ENCODE data around the gene ZC2HC1C. TPM values are rescaled to one million over a fixed set of nuclear protein-coding genes. Genes with fewer than 3 reads are reported as not detected.

ZC2HC1C gene
- polyA plus RNA-seq (2013, experiment 1 of 2): 0.81 TPM
- 1.6 TPM for polyA plus RNA-seq (2013, experiment 2 of 2)

GRCh38 chr14:75069121-75069810 is at the start of gene ZC2HC1C:
ZC2HC1C (plus strand) TSS chr14:75069641; CDS start chr14:75070574, 933 bp downstream.
- H3K4me3 ChIP-seq (ENCODE audit: extremely low read depth, insufficient read depth, low read length, poor library complexity, severe bottlenecking): peak within 1 kb of the TSS; percentile 55
- no peaks in the 10 kb centered on the region for H3K9me3 ChIP-seq (ENCODE audit: control insufficient read depth, low read length)
- H3K27ac ChIP-seq (ENCODE audit: low read depth, low read length, severe bottlenecking): peak within 1 kb of the TSS; percentile 71
- H3K36me3 ChIP-seq (ENCODE audit: control insufficient read depth, insufficient read depth, low read length): no peaks in the 10 kb centered on the region
- 2% methylated on average over 35 to 55 of the region's 58 CpGs for WGBS, 2 experiments (ENCODE audit: insufficient coverage in 2 of 2)
- H3K4me1 ChIP-seq (ENCODE audit: control insufficient read depth, insufficient read depth, low read length, poor library complexity, severe bottlenecking): no peaks in the 10 kb centered on the region

GRCh38 chr14:75022655-75023054 is 46.8 kb upstream of the ZC2HC1C start:
- H3K27ac ChIP-seq (ENCODE audit: low read depth, low read length, severe bottlenecking): no peak overlapping the region
- H3K36me3 ChIP-seq (ENCODE audit: control insufficient read depth, insufficient read depth, low read length): peaks cover 33% of the 10 kb centered on the region
- no peak overlapping the region for H3K4me3 ChIP-seq (ENCODE audit: extremely low read depth, insufficient read depth, low read length, poor library complexity, severe bottlenecking)
- peaks cover 18% of the 10 kb centered on the region for H3K4me1 ChIP-seq (ENCODE audit: control insufficient read depth, insufficient read depth, low read length, poor library complexity, severe bottlenecking)
- 69 to 73% methylated on average over 5 to 7 of the region's 8 CpGs for WGBS, 2 experiments (ENCODE audit: insufficient coverage in 2 of 2)
- H3K9me3 ChIP-seq (ENCODE audit: control insufficient read depth, low read length): no peaks in the 10 kb centered on the region

- no CpG with 5 or more reads among the region's 1 CpG for WGBS, 2 experiments (ENCODE audit: insufficient coverage in 2 of 2)
- Histone ChIP-seq H3K27ac (ENCODE audit: low read depth, low read length, severe bottlenecking) (peak overlapping the region; percentile 24), H3K4me3 (ENCODE audit: extremely low read depth, insufficient read depth, low read length, poor library complexity, severe bottlenecking) (no peak overlapping the region), H3K4me1 (ENCODE audit: control insufficient read depth, insufficient read depth, low read length, poor library complexity, severe bottlenecking) (peaks cover 18% of the 10 kb centered on the region), H3K36me3 (ENCODE audit: control insufficient read depth, insufficient read depth, low read length) (peaks cover 30% of the 10 kb centered on the region), H3K9me3 (ENCODE audit: control insufficient read depth, low read length) (no peaks in the 10 kb centered on the region)
Observed at GRCh38 chr14:75023108-75023507, 46.3 kb upstream of the ZC2HC1C start.

GRCh38 chr14:75025082-75025481 is 44.4 kb upstream of the ZC2HC1C start:
- Histone ChIP-seq H3K27ac (ENCODE audit: low read depth, low read length, severe bottlenecking) (peak overlapping the region; percentile 6), H3K4me1 (ENCODE audit: control insufficient read depth, insufficient read depth, low read length, poor library complexity, severe bottlenecking) (peaks cover 18% of the 10 kb centered on the region), H3K9me3 (ENCODE audit: control insufficient read depth, low read length) (no peaks in the 10 kb centered on the region), H3K4me3 (ENCODE audit: extremely low read depth, insufficient read depth, low read length, poor library complexity, severe bottlenecking) (no peak overlapping the region), H3K36me3 (ENCODE audit: control insufficient read depth, insufficient read depth, low read length) (peaks cover 39% of the 10 kb centered on the region)
- WGBS, 2 experiments (ENCODE audit: insufficient coverage in 2 of 2): 70 to 74% methylated on average over 4 of the region's 4 CpGs

- 92 to 93% methylated on average over 2 of the region's 2 CpGs for WGBS, 2 experiments (ENCODE audit: insufficient coverage in 2 of 2)
- peaks cover 18% of the 10 kb centered on the region for H3K4me1 ChIP-seq (ENCODE audit: control insufficient read depth, insufficient read depth, low read length, poor library complexity, severe bottlenecking)
- no peak overlapping the region for H3K27ac ChIP-seq (ENCODE audit: low read depth, low read length, severe bottlenecking)
- peaks cover 40% of the 10 kb centered on the region for H3K36me3 ChIP-seq (ENCODE audit: control insufficient read depth, insufficient read depth, low read length)
- H3K4me3 ChIP-seq (ENCODE audit: extremely low read depth, insufficient read depth, low read length, poor library complexity, severe bottlenecking): no peak overlapping the region
- no peaks in the 10 kb centered on the region for H3K9me3 ChIP-seq (ENCODE audit: control insufficient read depth, low read length)
Observed at GRCh38 chr14:75025876-75026275, 43.6 kb upstream of the ZC2HC1C start.

GRCh38 chr14:75030147-75030546 is 39.3 kb upstream of the ZC2HC1C start:
- Histone ChIP-seq H3K4me3 (ENCODE audit: extremely low read depth, insufficient read depth, low read length, poor library complexity, severe bottlenecking) (no peak overlapping the region), H3K9me3 (ENCODE audit: control insufficient read depth, low read length) (no peaks in the 10 kb centered on the region), H3K27ac (ENCODE audit: low read depth, low read length, severe bottlenecking) (no peak overlapping the region), H3K4me1 (ENCODE audit: control insufficient read depth, insufficient read depth, low read length, poor library complexity, severe bottlenecking) (peaks cover 6% of the 10 kb centered on the region), H3K36me3 (ENCODE audit: control insufficient read depth, insufficient read depth, low read length) (peaks cover 43% of the 10 kb centered on the region)
- 0% methylated on average over 1 of the region's 1 CpG; no CpG with 5 or more reads in 1 of the 2 experiments for WGBS, 2 experiments (ENCODE audit: insufficient coverage in 2 of 2)

- Histone ChIP-seq H3K4me1 (ENCODE audit: control insufficient read depth, insufficient read depth, low read length, poor library complexity, severe bottlenecking) (no peaks in the 10 kb centered on the region), H3K4me3 (ENCODE audit: extremely low read depth, insufficient read depth, low read length, poor library complexity, severe bottlenecking) (no peak overlapping the region), H3K36me3 (ENCODE audit: control insufficient read depth, insufficient read depth, low read length) (peaks cover 46% of the 10 kb centered on the region), H3K9me3 (ENCODE audit: control insufficient read depth, low read length) (no peaks in the 10 kb centered on the region), H3K27ac (ENCODE audit: low read depth, low read length, severe bottlenecking) (no peak overlapping the region)
- 86 to 100% methylated on average over 1 to 2 of the region's 2 CpGs for WGBS, 2 experiments (ENCODE audit: insufficient coverage in 2 of 2)
Observed at GRCh38 chr14:75032939-75033338, 36.5 kb upstream of the ZC2HC1C start.

GRCh38 chr14:75040507-75040906 is 28.9 kb upstream of the ZC2HC1C start:
- Histone ChIP-seq H3K9me3 (ENCODE audit: control insufficient read depth, low read length) (no peaks in the 10 kb centered on the region), H3K27ac (ENCODE audit: low read depth, low read length, severe bottlenecking) (no peak overlapping the region), H3K36me3 (ENCODE audit: control insufficient read depth, insufficient read depth, low read length) (peaks cover 21% of the 10 kb centered on the region), H3K4me3 (ENCODE audit: extremely low read depth, insufficient read depth, low read length, poor library complexity, severe bottlenecking) (no peak overlapping the region), H3K4me1 (ENCODE audit: control insufficient read depth, insufficient read depth, low read length, poor library complexity, severe bottlenecking) (no peaks in the 10 kb centered on the region)
- WGBS, 2 experiments (ENCODE audit: insufficient coverage in 2 of 2): no CpG with 5 or more reads among the region's 1 CpG

- Histone ChIP-seq H3K4me3 (ENCODE audit: extremely low read depth, insufficient read depth, low read length, poor library complexity, severe bottlenecking) (no peak overlapping the region), H3K36me3 (ENCODE audit: control insufficient read depth, insufficient read depth, low read length) (peaks cover 21% of the 10 kb centered on the region), H3K4me1 (ENCODE audit: control insufficient read depth, insufficient read depth, low read length, poor library complexity, severe bottlenecking) (no peaks in the 10 kb centered on the region), H3K27ac (ENCODE audit: low read depth, low read length, severe bottlenecking) (no peak overlapping the region), H3K9me3 (ENCODE audit: control insufficient read depth, low read length) (no peaks in the 10 kb centered on the region)
- WGBS, 2 experiments (ENCODE audit: insufficient coverage in 2 of 2): 100% methylated on average over 1 to 2 of the region's 2 CpGs
Observed at GRCh38 chr14:75040959-75041358, 28.5 kb upstream of the ZC2HC1C start.

GRCh38 chr14:75041613-75042012 is 27.8 kb upstream of the ZC2HC1C start:
- H3K27ac ChIP-seq (ENCODE audit: low read depth, low read length, severe bottlenecking): no peak overlapping the region
- no peak overlapping the region for H3K4me3 ChIP-seq (ENCODE audit: extremely low read depth, insufficient read depth, low read length, poor library complexity, severe bottlenecking)
- H3K4me1 ChIP-seq (ENCODE audit: control insufficient read depth, insufficient read depth, low read length, poor library complexity, severe bottlenecking): no peaks in the 10 kb centered on the region
- WGBS, 2 experiments (ENCODE audit: insufficient coverage in 2 of 2): 94% methylated on average over 3 of the region's 4 CpGs; no CpG with 5 or more reads in 1 of the 2 experiments
- H3K9me3 ChIP-seq (ENCODE audit: control insufficient read depth, low read length): no peaks in the 10 kb centered on the region
- peaks cover 21% of the 10 kb centered on the region for H3K36me3 ChIP-seq (ENCODE audit: control insufficient read depth, insufficient read depth, low read length)

GRCh38 chr14:75042035-75042434 is 27.4 kb upstream of the ZC2HC1C start:
- no peak overlapping the region for H3K27ac ChIP-seq (ENCODE audit: low read depth, low read length, severe bottlenecking)

More at GRCh38 chr14:75042035-75042434, 27.4 kb upstream of the ZC2HC1C start:
- Histone ChIP-seq H3K4me1 (ENCODE audit: control insufficient read depth, insufficient read depth, low read length, poor library complexity, severe bottlenecking) (no peaks in the 10 kb centered on the region), H3K9me3 (ENCODE audit: control insufficient read depth, low read length) (no peaks in the 10 kb centered on the region), H3K36me3 (ENCODE audit: control insufficient read depth, insufficient read depth, low read length) (peaks cover 17% of the 10 kb centered on the region), H3K4me3 (ENCODE audit: extremely low read depth, insufficient read depth, low read length, poor library complexity, severe bottlenecking) (no peak overlapping the region)
- 87 to 91% methylated on average over 3 of the region's 6 CpGs for WGBS, 2 experiments (ENCODE audit: insufficient coverage in 2 of 2)
